ENCODE measurements around the gene JUNB. TPM values are rescaled to one million over a fixed set of nuclear protein-coding genes. Genes with fewer than 3 reads are reported as not detected.
A peak's percentile ranks its signal among the peaks of the same experiment; 100 is the strongest.

The JUNB gene
- total RNA-seq, 2 experiments from 2014 or later: 82.7 to 84.6 TPM

- DNase-seq (no peak), ATAC-seq (ENCODE audit: low read depth) (no peak)
- Mint-ChIP-seq H3K4me3 (no peak overlapping the region), H3K4me1 (peaks cover 3% of the 10 kb centered on the region), H3K36me3 (no peaks in the 10 kb centered on the region), H3K9me3 (no peaks in the 10 kb centered on the region), H3K27ac (no peak overlapping the region), H3K27me3 (no peaks in the 10 kb centered on the region)
- POLR2A ChIA-PET: interaction anchor here (0.5 to 1.2 kb wide), 2 partner anchors 38 to 110 kb away, joined by 3 to 4 read pairs; no protein-coding TSS in a partner anchor
Measured at GRCh38 chr19:12763100-12763499, 28.2 kb upstream of the JUNB start.

GRCh38 chr19:12764698-12765097 is 26.6 kb upstream of the JUNB start:
- POLR2A ChIA-PET: interaction anchor here (1.8 kb wide), 1 partner anchor 31 kb away, joined by 4 read pairs; no protein-coding TSS in a partner anchor
- Mint-ChIP-seq H3K27ac (no peak overlapping the region), H3K9me3 (no peaks in the 10 kb centered on the region), H3K4me1 (peaks cover 2% of the 10 kb centered on the region), H3K27me3 (no peaks in the 10 kb centered on the region), H3K4me3 (no peak overlapping the region), H3K36me3 (no peaks in the 10 kb centered on the region)
- DNase-seq (no peak), ATAC-seq (ENCODE audit: low read depth) (no peak)

- ATAC-seq (ENCODE audit: low read depth): peak; percentile 83
- Mint-ChIP-seq H3K9me3 (no peaks in the 10 kb centered on the region), H3K27ac (no peak overlapping the region), H3K4me3 (peak overlapping the region; percentile 43), H3K4me1 (peaks cover 2% of the 10 kb centered on the region), H3K36me3 (no peaks in the 10 kb centered on the region), H3K27me3 (no peaks in the 10 kb centered on the region)
- peak; percentile 90 for DNase-seq
- POLR2A ChIA-PET: interaction anchor here (0.6 to 3.1 kb wide), 8 partner anchors 12 to 407 kb away, joined by 3 to 30 read pairs (median 4); partner anchors contain the start of gene JUNB
Measured at GRCh38 chr19:12766051-12766521, 25.2 kb upstream of the JUNB start.

GRCh38 chr19:12767150-12767549 is 24.1 kb upstream of the JUNB start:
- Mint-ChIP-seq H3K27ac (no peak overlapping the region), H3K9me3 (no peaks in the 10 kb centered on the region)

GRCh38 chr19:12767666-12768065 is 23.6 kb upstream of the JUNB start:
- Mint-ChIP-seq H3K36me3 (no peaks in the 10 kb centered on the region), H3K4me1 (peaks cover 3% of the 10 kb centered on the region), H3K9me3 (no peaks in the 10 kb centered on the region), H3K27ac (no peak overlapping the region), H3K27me3 (no peaks in the 10 kb centered on the region), H3K4me3 (no peak overlapping the region)
- DNase-seq: no peak
- POLR2A ChIA-PET: interaction anchor here (3.1 kb wide), 1 partner anchor 24 kb away, joined by 30 read pairs; the partner anchor contains the start of gene JUNB
- ATAC-seq (ENCODE audit: low read depth): no peak

More at GRCh38 chr19:12767150-12767549, 24.1 kb upstream of the JUNB start:
- Mint-ChIP-seq H3K36me3 (no peaks in the 10 kb centered on the region), H3K4me1 (peaks cover 3% of the 10 kb centered on the region), H3K4me3 (no peak overlapping the region), H3K27me3 (no peaks in the 10 kb centered on the region)
- POLR2A ChIA-PET: interaction anchor here (0.6 to 3.1 kb wide), 3 partner anchors 25 to 105 kb away, joined by 5 to 30 read pairs (median 11); partner anchors contain the start of gene JUNB
- DNase-seq (no peak), ATAC-seq (ENCODE audit: low read depth) (no peak)

GRCh38 chr19:12769689-12770088 is 21.6 kb upstream of the JUNB start:
- Mint-ChIP-seq H3K4me3 (peak overlapping the region; percentile 24), H3K9me3 (no peaks in the 10 kb centered on the region), H3K4me1 (peaks cover 8% of the 10 kb centered on the region), H3K36me3 (no peaks in the 10 kb centered on the region), H3K27me3 (no peaks in the 10 kb centered on the region), H3K27ac (no peak overlapping the region)
- POLR2A ChIA-PET: interaction anchor here (0.9 kb wide), 1 partner anchor 24 kb away, joined by 3 read pairs; no protein-coding TSS in a partner anchor
- peak; percentile 45 for DNase-seq
- ATAC-seq (ENCODE audit: low read depth): no peak

GRCh38 chr19:12770922-12771321 is 20.4 kb upstream of the JUNB start:
- DNase-seq (no peak), ATAC-seq (ENCODE audit: low read depth) (no peak)
- no peaks in the 10 kb centered on the region for H3K27me3 Mint-ChIP-seq
- no peaks in the 10 kb centered on the region for H3K36me3 Mint-ChIP-seq
- H3K27ac Mint-ChIP-seq: no peak overlapping the region
- peaks cover 8% of the 10 kb centered on the region for H3K4me1 Mint-ChIP-seq
- no peak overlapping the region for H3K4me3 Mint-ChIP-seq
- H3K9me3 Mint-ChIP-seq: no peaks in the 10 kb centered on the region
- POLR2A ChIA-PET: interaction anchor here (0.6 kb wide), 1 partner anchor 23 kb away, joined by 3 read pairs; no protein-coding TSS in a partner anchor

GRCh38 chr19:12772323-12772722 is 19.0 kb upstream of the JUNB start:
- POLR2A ChIA-PET: interaction anchor here (2.7 kb wide), 1 partner anchor 21 kb away, joined by 20 read pairs; the partner anchor contains the start of gene JUNB
- Mint-ChIP-seq H3K4me3 (no peak overlapping the region), H3K9me3 (no peaks in the 10 kb centered on the region), H3K4me1 (peaks cover 8% of the 10 kb centered on the region), H3K27me3 (no peaks in the 10 kb centered on the region), H3K36me3 (no peaks in the 10 kb centered on the region), H3K27ac (no peak overlapping the region)
- ATAC-seq (ENCODE audit: low read depth) (no peak), DNase-seq (no peak)

GRCh38 chr19:12773571-12773970 is 17.7 kb upstream of the JUNB start:
- POLR2A ChIA-PET: interaction anchor here (0.5 to 2.7 kb wide), 4 partner anchors 20 to 166 kb away, joined by 3 to 20 read pairs (median 4); partner anchors contain the start of gene JUNB
- H3K36me3 Mint-ChIP-seq: no peaks in the 10 kb centered on the region
- no peak for DNase-seq
- peaks cover 12% of the 10 kb centered on the region for H3K4me1 Mint-ChIP-seq
- no peak for ATAC-seq (ENCODE audit: low read depth)
- peak overlapping the region; percentile 18 for H3K27ac Mint-ChIP-seq
- no peak overlapping the region for H3K4me3 Mint-ChIP-seq
- H3K27me3 Mint-ChIP-seq: no peaks in the 10 kb centered on the region
- H3K9me3 Mint-ChIP-seq: no peaks in the 10 kb centered on the region

- Mint-ChIP-seq H3K4me3 (peak within 1 kb of the TSS; percentile 71), H3K27me3 (no peaks in the 10 kb centered on the region), H3K27ac (peak within 1 kb of the TSS; percentile 48), H3K36me3 (no peaks in the 10 kb centered on the region), H3K9me3 (no peaks in the 10 kb centered on the region), H3K4me1 (peaks cover 19% of the 10 kb centered on the region)
- ATAC-seq (ENCODE audit: low read depth) (peak; percentile 21), DNase-seq (no peak)
- POLR2A ChIA-PET: interaction anchor here (2.7 kb wide), 1 partner anchor 18 kb away, joined by 20 read pairs; the partner anchor contains the start of gene JUNB
Measured at GRCh38 chr19:12774588-12775555, 16.4 kb upstream of the JUNB start, which contains the start of gene HOOK2. TSS of gene HOOK2 (minus strand) at chr19:12775552. CDS start at chr19:12775449, 103 bp downstream.

GRCh38 chr19:12777217-12778016 is 13.9 kb upstream of the JUNB start:
- ATAC-seq (ENCODE audit: low read depth): peak; percentile 32
- no peaks in the 10 kb centered on the region for H3K9me3 Mint-ChIP-seq
- H3K27me3 Mint-ChIP-seq: no peaks in the 10 kb centered on the region
- H3K4me1 Mint-ChIP-seq: peaks cover 28% of the 10 kb centered on the region
- DNase-seq: peak; percentile 92
- peak overlapping the region; percentile 87 for H3K4me3 Mint-ChIP-seq
- peak overlapping the region; percentile 94 for H3K27ac Mint-ChIP-seq
- no peaks in the 10 kb centered on the region for H3K36me3 Mint-ChIP-seq
- POLR2A ChIA-PET: interaction anchor here (0.6 to 8.6 kb wide), 8 partner anchors 11 to 189 kb away, joined by 3 to 361 read pairs (median 6); partner anchors contain the start of genes GET3, JUNB and RNASEH2A

All from activated naive CD8-positive, alpha-beta T cell treated with anti-CD3 and anti-CD28 coated beads, Interleukin-2, amount 10 ng/mL, durations not matched to agents 7 days and 5 days (primary cell).